ENCODE results near the gene MEI1.

DNA sequence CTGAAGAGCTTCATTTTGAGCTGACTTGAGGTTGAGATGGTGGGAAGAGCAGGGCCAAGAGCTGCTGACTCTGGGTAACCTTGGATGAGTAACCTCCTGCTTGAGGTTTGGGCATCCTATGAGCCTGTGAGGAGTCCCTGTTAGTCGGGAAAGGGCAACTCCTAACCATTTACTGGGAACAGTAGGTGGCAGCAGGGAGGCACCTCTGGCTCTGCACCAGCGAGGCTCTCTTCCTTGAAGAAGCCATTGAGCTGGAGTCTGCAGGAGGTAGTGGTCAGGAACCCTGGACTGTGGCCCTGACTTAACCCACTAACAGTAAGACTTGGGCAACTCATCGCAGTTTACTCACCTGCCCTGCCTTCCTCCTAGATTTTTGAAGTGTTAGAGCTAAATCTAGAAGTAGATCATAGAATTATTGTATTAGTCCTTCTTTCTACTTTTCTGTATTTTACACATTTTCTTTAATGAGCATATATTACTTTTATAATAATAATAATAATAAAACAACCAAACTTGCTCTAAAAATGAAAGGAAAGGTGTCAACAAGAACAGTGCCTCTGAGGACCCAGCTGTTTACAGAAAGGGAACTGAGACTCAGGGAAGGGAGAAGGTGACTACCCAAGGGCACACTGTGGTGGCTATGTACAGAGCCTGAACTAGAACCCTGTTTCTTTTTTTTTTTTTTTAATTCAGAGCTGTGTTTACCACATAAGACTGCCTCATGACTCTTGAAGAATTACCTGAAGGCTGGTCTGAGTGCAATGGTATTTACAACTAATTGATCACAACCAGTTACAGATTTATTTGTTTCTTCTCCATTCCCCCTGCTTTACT is 47.5 kb downstream of the MEI1 start:
- TF ChIP-seq, protein P1, sequence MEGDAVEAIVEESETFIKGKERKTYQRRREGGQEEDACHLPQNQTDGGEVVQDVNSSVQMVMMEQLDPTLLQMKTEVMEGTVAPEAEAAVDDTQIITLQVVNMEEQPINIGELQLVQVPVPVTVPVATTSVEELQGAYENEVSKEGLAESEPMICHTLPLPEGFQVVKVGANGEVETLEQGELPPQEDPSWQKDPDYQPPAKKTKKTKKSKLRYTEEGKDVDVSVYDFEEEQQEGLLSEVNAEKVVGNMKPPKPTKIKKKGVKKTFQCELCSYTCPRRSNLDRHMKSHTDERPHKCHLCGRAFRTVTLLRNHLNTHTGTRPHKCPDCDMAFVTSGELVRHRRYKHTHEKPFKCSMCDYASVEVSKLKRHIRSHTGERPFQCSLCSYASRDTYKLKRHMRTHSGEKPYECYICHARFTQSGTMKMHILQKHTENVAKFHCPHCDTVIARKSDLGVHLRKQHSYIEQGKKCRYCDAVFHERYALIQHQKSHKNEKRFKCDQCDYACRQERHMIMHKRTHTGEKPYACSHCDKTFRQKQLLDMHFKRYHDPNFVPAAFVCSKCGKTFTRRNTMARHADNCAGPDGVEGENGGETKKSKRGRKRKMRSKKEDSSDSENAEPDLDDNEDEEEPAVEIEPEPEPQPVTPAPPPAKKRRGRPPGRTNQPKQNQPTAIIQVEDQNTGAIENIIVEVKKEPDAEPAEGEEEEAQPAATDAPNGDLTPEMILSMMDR (IDR thresholded peaks at IDR 0.05) = peak; percentile 48 to 75 (median 69)
- TF ChIP-seq POLR2A (IDR thresholded peaks at IDR 0.05) = no peak
